ENCODE measurements around the gene TSTD1.
A peak's percentile ranks its signal among the peaks of the same experiment; 100 is the strongest.
"Not testable (repeated sequence)": the region's sequence is repeated elsewhere in the genome, so short reads cannot be mapped to it uniquely, and the experiment has no call there.

TSTD1 gene

DNA sequence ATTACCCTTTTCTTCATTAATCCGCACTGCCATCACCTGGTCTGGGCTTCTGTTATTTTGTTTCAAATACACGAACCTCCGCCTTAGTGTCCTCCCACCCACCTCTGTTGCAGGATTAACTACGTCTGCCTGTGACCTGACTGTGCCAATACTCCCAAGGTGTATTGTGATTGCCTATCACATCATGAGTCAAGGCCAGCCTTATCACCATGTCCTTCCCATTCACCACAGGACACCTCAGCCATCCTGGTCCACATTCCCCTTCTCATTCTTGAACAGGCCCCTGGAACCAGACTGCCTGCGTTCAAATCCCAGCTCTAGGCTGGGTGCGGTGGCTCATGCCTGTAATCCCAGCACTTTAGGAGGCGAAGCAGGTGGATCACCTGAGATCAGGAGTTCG, 32.2 kb downstream of the TSTD1 start:
- no peak for DNase-seq

GRCh38 chr1:161001525-161001924, 37.2 kb downstream of the TSTD1 start:
- no peak for DNase-seq

DNA sequence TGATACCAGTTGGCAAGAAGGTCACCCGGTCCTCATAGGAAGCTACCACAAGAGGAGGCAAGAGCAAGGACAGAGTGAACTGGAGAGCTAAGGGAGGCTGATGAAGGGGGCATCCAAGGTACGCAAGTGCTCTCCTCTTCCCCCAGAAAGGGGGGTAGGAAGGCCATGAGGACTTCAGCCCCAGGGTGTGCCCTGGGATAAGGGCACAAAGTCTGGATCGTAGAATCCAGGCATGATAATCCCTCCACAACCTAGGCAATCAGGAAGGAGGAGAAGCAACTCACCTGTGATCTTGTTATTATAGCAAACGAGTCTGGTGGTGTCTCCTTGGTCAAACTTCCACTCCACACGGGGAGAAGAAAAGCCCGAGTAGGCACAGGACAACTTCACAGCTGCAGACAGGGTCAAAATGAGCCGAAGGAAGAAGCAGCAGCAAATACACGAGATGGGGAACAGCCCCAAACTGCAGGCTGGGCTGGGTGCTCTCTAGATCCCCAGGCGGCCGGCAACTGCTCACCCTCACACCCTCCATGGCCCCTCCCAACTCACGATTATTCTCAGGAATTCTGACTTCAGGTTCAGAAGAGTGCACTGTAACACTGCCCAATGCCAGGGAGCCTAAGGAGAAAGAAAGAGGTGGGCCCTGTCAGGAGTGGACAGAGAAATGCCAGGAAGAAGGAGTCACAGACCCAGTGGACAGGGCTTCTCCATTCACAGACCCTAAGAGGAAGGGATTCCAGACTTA, 37.9 kb downstream of the TSTD1 start:
- DNase-seq = no peak

DNA sequence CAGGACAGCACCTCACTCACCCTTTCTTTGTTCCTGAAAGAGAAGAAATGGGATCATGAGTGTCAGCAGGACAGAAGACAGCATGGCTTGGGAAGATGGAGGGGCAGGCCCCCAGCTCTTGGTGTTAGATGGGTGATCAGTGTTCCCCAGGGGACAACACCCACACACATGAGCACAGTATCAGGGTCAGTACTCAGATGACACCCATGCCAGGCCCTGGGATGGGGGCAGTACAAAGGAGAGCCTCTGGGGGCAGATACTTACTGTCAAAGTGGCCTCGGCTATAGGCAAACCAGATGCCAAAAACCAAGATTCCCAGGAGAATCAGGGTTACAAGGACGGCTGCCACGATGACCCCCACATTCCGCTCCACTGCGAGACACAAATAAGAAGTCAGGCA, 39.4 kb downstream of the TSTD1 start:
- DNase-seq = no peak

DNA sequence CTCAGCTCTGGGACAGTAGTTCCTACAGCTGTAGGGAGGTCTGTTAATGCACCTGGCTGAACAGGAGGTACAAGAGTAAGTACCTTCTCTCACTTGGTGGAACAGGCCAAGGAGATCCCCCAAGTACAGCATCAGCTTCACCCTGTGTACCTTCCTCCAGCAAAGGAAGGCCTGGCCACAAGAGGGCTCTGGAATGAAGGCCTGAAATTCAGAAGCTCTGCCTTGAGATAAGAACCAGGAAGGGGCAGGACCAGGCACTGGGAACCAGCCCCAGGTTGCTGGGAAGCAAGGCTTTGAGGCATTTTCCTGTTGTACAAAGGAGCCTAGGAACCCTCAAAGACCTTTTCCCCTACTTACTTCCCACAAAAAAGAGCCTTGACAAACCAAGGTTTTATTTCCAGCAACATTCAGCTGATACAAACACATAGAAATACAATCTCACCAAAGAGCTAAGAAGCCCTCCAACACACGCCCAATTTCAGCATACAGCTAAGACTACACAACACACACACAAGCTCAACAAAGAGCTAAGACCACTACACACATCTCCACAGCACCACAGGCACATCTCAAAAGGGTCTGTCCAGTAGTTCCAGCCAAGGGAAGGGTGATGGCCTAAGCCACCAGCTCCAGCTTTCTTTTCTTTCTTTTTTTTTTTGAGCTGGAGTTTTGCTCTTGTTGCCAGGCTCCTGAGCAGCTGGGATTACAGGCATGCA, 41.3 kb downstream of the TSTD1 start:
- peak; percentile 58 for DNase-seq

DNA sequence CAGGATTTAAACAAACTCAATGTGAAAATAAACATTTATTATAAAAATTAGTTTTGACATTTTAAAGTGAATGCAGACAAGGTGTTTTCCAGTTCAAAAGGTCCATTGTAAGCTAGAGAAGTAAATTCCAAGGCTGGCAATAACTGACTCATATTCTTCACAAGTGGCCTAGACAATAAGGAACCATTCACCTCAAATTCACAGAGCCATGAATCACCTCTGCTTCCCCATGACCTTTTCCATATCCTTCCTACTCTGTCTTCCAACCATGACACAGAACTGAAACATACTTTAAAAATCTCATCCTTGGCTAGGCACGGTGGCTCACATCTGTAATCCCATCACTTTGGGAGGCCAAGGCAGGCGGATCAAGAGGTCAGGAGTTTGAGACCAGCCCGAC, 42.6 kb downstream of the TSTD1 start:
- no peak for DNase-seq

GRCh38 chr1:160993544-160994193, 45.1 kb downstream of the TSTD1 start:
- DNase-seq = peak; percentile 36

DNA sequence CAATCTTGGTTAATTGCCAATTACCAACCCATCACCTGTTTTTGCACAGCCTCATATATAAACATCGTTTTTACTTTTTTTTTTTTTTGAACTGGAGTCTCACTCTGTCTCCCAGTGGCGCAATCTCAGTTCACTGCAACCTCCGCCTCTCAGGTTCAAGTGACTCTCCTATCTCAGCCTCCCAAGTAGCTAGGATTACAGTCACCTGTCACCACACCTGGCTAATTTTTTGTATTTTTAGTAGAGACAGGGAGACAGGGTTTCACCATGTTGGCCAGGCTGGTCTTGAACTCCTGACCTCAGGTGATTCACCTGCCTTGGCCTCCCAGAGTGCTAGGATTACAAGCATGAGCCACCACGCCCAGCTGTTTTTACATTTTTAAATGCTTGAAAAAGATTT, 46.7 kb downstream of the TSTD1 start:
- DNase-seq = not testable (repeated sequence)
